ENCODE measurements around the gene WDR70.
"Not testable (repeated sequence)": the region's sequence is repeated elsewhere in the genome, so short reads cannot be mapped to it uniquely, and the experiment has no call there.

WDR70 gene

GRCh38 chr5:37578176-37578575 lies 199.1 kb downstream of the WDR70 start:
- H3K36me3 ChIP-seq (ENCODE audit: control insufficient read depth in 1 of 2, insufficient read depth in 2 of 2, low read length in 2 of 2): no peaks in the 10 kb centered on the region
- no peaks in the 10 kb centered on the region for H3K9me3 ChIP-seq (ENCODE audit: insufficient read depth, low read depth, low read length)
- H4K8ac ChIP-seq (ENCODE audit: low read depth, low read length): no peak overlapping the region
- H3K4me2 ChIP-seq (ENCODE audit: low read length): no peak overlapping the region
- H2AFZ ChIP-seq (ENCODE audit: insufficient read depth, low read length, poor library complexity): no peak overlapping the region
- H3K79me1 ChIP-seq (ENCODE audit: low read length): no peaks in the 10 kb centered on the region
- WGBS (ENCODE audit: extremely low coverage, insufficient coverage, insufficient read length): no CpG with 5 or more reads among the region's 3 CpGs
- no peaks in the 10 kb centered on the region for H3K4me1 ChIP-seq (ENCODE audit: control insufficient read depth in 1 of 2, insufficient read depth in 2 of 2, low read length in 2 of 2)
- no peak overlapping the region for H3K9ac ChIP-seq (ENCODE audit: low read length)
- no peak overlapping the region for H3K4me3 ChIP-seq (ENCODE audit: low read depth, low read length)
- no peak overlapping the region for H2BK12ac ChIP-seq (ENCODE audit: low read length)
- no peak overlapping the region for H4K12ac ChIP-seq (ENCODE audit: low read depth, low read length)
- H3K14ac ChIP-seq (ENCODE audit: low read length): no peak overlapping the region
- no peak overlapping the region for H2BK120ac ChIP-seq (ENCODE audit: insufficient read depth, low read length, poor library complexity)
- no peak overlapping the region for H3K23ac ChIP-seq (ENCODE audit: low read length)
- H3K27ac ChIP-seq (ENCODE audit: low read depth, low read length): no peak overlapping the region
- no peak overlapping the region for H2BK5ac ChIP-seq (ENCODE audit: low read depth, low read length, poor library complexity)
- H4K91ac ChIP-seq (ENCODE audit: low read depth, low read length): no peak overlapping the region
- no peak overlapping the region for H3K4ac ChIP-seq (ENCODE audit: low read depth, low read length)
- no peak overlapping the region for H2AK5ac ChIP-seq (ENCODE audit: low read length)
- no peaks in the 10 kb centered on the region for H3K27me3 ChIP-seq (ENCODE audit: insufficient read depth, low read length)
- H3K18ac ChIP-seq (ENCODE audit: low read length): no peak overlapping the region
- DNase-seq: no peak
- H3K79me2 ChIP-seq (ENCODE audit: control insufficient read depth, insufficient read depth, low read length, poor library complexity): no peaks in the 10 kb centered on the region

GRCh38 chr5:37580106-37580505 lies 201.0 kb downstream of the WDR70 start:
- Histone ChIP-seq H3K4me1 (ENCODE audit: control insufficient read depth in 1 of 2, insufficient read depth in 2 of 2, low read length in 2 of 2) (no peaks in the 10 kb centered on the region), H2BK12ac (ENCODE audit: low read length) (no peak overlapping the region), H3K23ac (ENCODE audit: low read length) (no peak overlapping the region), H3K18ac (ENCODE audit: low read length) (no peak overlapping the region), H3K79me1 (ENCODE audit: low read length) (no peaks in the 10 kb centered on the region), H3K27ac (ENCODE audit: low read depth, low read length) (no peak overlapping the region), H2BK120ac (ENCODE audit: insufficient read depth, low read length, poor library complexity) (no peak overlapping the region), H4K12ac (ENCODE audit: low read depth, low read length) (no peak overlapping the region), H3K9me3 (ENCODE audit: insufficient read depth, low read depth, low read length) (no peaks in the 10 kb centered on the region), H3K9ac (ENCODE audit: low read length) (no peak overlapping the region), H3K79me2 (ENCODE audit: control insufficient read depth, insufficient read depth, low read length, poor library complexity) (no peaks in the 10 kb centered on the region), H2AK5ac (ENCODE audit: low read length) (no peak overlapping the region), H4K91ac (ENCODE audit: low read depth, low read length) (no peak overlapping the region), H2BK5ac (ENCODE audit: low read depth, low read length, poor library complexity) (no peak overlapping the region), H3K14ac (ENCODE audit: low read length) (no peak overlapping the region), H3K4me3 (ENCODE audit: low read depth, low read length) (no peak overlapping the region), H3K27me3 (ENCODE audit: insufficient read depth, low read length) (no peaks in the 10 kb centered on the region), H3K4ac (ENCODE audit: low read depth, low read length) (no peak overlapping the region), H4K8ac (ENCODE audit: low read depth, low read length) (no peak overlapping the region), H3K36me3 (ENCODE audit: control insufficient read depth in 1 of 2, insufficient read depth in 2 of 2, low read length in 2 of 2) (no peaks in the 10 kb centered on the region), H3K4me2 (ENCODE audit: low read length) (no peak overlapping the region), H2AFZ (ENCODE audit: insufficient read depth, low read length, poor library complexity) (no peak overlapping the region)
- no CpG with 5 or more reads among the region's 2 CpGs for WGBS (ENCODE audit: extremely low coverage, insufficient coverage, insufficient read length)
- no peak for DNase-seq

GRCh38 chr5:37582202-37582601 lies 203.1 kb downstream of the WDR70 start:
- H3K14ac ChIP-seq (ENCODE audit: low read length): no peak overlapping the region
- no peak overlapping the region for H2AK5ac ChIP-seq (ENCODE audit: low read length)
- no peaks in the 10 kb centered on the region for H3K79me2 ChIP-seq (ENCODE audit: control insufficient read depth, insufficient read depth, low read length, poor library complexity)
- no peak overlapping the region for H3K4me2 ChIP-seq (ENCODE audit: low read length)
- no peak overlapping the region for H3K4ac ChIP-seq (ENCODE audit: low read depth, low read length)
- no CpG with 5 or more reads among the region's 2 CpGs for WGBS (ENCODE audit: extremely low coverage, insufficient coverage, insufficient read length)
- no peak overlapping the region for H4K91ac ChIP-seq (ENCODE audit: low read depth, low read length)
- H3K9me3 ChIP-seq (ENCODE audit: insufficient read depth, low read depth, low read length): no peaks in the 10 kb centered on the region
- H3K27me3 ChIP-seq (ENCODE audit: insufficient read depth, low read length): no peaks in the 10 kb centered on the region
- H3K4me1 ChIP-seq (ENCODE audit: control insufficient read depth in 1 of 2, insufficient read depth in 2 of 2, low read length in 2 of 2): no peaks in the 10 kb centered on the region
- no peak overlapping the region for H2BK12ac ChIP-seq (ENCODE audit: low read length)
- no peak overlapping the region for H4K12ac ChIP-seq (ENCODE audit: low read depth, low read length)
- DNase-seq: no peak
- H3K9ac ChIP-seq (ENCODE audit: low read length): no peak overlapping the region
- no peak overlapping the region for H3K23ac ChIP-seq (ENCODE audit: low read length)
- H3K18ac ChIP-seq (ENCODE audit: low read length): no peak overlapping the region
- no peak overlapping the region for H3K4me3 ChIP-seq (ENCODE audit: low read depth, low read length)
- no peak overlapping the region for H2BK120ac ChIP-seq (ENCODE audit: insufficient read depth, low read length, poor library complexity)
- no peak overlapping the region for H2BK5ac ChIP-seq (ENCODE audit: low read depth, low read length, poor library complexity)
- no peak overlapping the region for H3K27ac ChIP-seq (ENCODE audit: low read depth, low read length)
- no peaks in the 10 kb centered on the region for H3K79me1 ChIP-seq (ENCODE audit: low read length)
- H4K8ac ChIP-seq (ENCODE audit: low read depth, low read length): no peak overlapping the region
- H3K36me3 ChIP-seq (ENCODE audit: control insufficient read depth in 1 of 2, insufficient read depth in 2 of 2, low read length in 2 of 2): no peaks in the 10 kb centered on the region
- H2AFZ ChIP-seq (ENCODE audit: insufficient read depth, low read length, poor library complexity): no peak overlapping the region

GRCh38 chr5:37593292-37593691 lies 214.2 kb downstream of the WDR70 start:
- not testable (repeated sequence) for H2BK5ac ChIP-seq (ENCODE audit: low read depth, low read length, poor library complexity); H2AK5ac ChIP-seq (ENCODE audit: low read length); H4K8ac ChIP-seq (ENCODE audit: low read depth, low read length); H3K36me3 ChIP-seq (ENCODE audit: control insufficient read depth in 1 of 2, insufficient read depth in 2 of 2, low read length in 2 of 2); H3K18ac ChIP-seq (ENCODE audit: low read length); H3K27ac ChIP-seq (ENCODE audit: low read depth, low read length); H2AFZ ChIP-seq (ENCODE audit: insufficient read depth, low read length, poor library complexity); H3K23ac ChIP-seq (ENCODE audit: low read length); H2BK120ac ChIP-seq (ENCODE audit: insufficient read depth, low read length, poor library complexity); H3K9me3 ChIP-seq (ENCODE audit: insufficient read depth, low read depth, low read length); H4K91ac ChIP-seq (ENCODE audit: low read depth, low read length); H3K4ac ChIP-seq (ENCODE audit: low read depth, low read length); H3K9ac ChIP-seq (ENCODE audit: low read length); H3K4me1 ChIP-seq (ENCODE audit: control insufficient read depth in 1 of 2, insufficient read depth in 2 of 2, low read length in 2 of 2); H2BK12ac ChIP-seq (ENCODE audit: low read length); H3K4me2 ChIP-seq (ENCODE audit: low read length); H3K14ac ChIP-seq (ENCODE audit: low read length); DNase-seq; H3K79me1 ChIP-seq (ENCODE audit: low read length); H3K27me3 ChIP-seq (ENCODE audit: insufficient read depth, low read length); H3K79me2 ChIP-seq (ENCODE audit: control insufficient read depth, insufficient read depth, low read length, poor library complexity); H3K4me3 ChIP-seq (ENCODE audit: low read depth, low read length); H4K12ac ChIP-seq (ENCODE audit: low read depth, low read length)
- WGBS (ENCODE audit: extremely low coverage, insufficient coverage, insufficient read length): no CpG with 5 or more reads among the region's 3 CpGs
